ENCODE data around the gene CCIN. TPM values are rescaled to one million over a fixed set of nuclear protein-coding genes. Genes with fewer than 3 reads are reported as not detected.
A peak's percentile ranks its signal among the peaks of the same experiment; 100 is the strongest.

Gene CCIN
- total RNA-seq, 4 donors from 2014 or later = not detected

DNA sequence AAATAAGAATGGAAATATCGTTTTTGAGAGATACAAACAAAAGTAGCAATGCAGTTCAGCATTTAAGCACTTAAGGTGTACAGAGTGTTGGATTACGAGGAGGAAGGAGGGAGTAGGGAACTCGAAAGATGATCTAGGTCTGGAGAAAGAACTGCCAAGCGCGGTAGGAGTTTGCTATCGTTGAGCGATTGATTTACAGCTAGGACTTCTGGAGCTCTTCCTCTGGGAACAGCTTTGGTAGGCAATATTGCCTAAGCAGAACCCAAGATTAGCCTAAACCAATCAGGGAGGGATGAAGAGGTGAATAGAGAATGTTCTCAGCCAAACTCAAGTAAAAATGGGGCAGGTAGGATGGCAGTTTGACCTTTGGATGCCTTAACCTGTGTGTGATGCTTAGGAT is 22.5 kb downstream of the CCIN start:
- intact Hi-C loops (cut with DNase I; ENCODE audit: low total_unique reads) = no loop called here
- no peak for DNase-seq (ENCODE audit: low spot score in 2 of 2)
- 0% methylated on average over 7 of the region's 7 CpGs for WGBS, 2 donors
- peak overlapping the region; percentile 96 for H3K4me3 ChIP-seq (ENCODE audit: low read depth, poor library complexity, severe bottlenecking)
- TF ChIP-seq POLR2A (IDR thresholded peaks at IDR 0.05) (no peak), CTCF (IDR thresholded peaks at IDR 0.05) (no peak)

DNA sequence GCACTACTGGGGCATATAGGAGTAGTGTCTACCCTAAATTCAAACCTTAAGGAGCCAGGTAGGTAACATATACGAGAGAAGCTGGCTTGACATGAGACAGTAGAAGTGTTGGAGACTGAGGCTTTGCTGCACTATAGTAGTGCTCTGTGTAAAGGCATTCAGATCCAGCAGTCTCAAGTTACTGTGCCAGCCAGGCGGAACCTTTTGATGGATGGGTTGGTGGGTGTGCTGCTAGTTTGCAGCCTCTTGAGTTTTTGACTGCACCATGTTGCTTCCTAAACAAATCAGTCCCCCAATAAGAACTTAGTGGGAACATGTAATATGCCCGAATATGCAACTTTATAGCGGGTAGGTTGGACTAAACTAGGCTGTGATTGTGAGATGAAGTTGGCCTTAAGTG is 23.0 kb downstream of the CCIN start:
- intact Hi-C loops (cut with DNase I; ENCODE audit: low total_unique reads) = no loop called here
- peak overlapping the region; percentile 96 for H3K4me3 ChIP-seq (ENCODE audit: low read depth, poor library complexity, severe bottlenecking)
- 61 to 68% methylated on average over 4 of the region's 4 CpGs for WGBS, 2 donors
- TF ChIP-seq CTCF (IDR thresholded peaks at IDR 0.05) = no peak
- TF ChIP-seq POLR2A (IDR thresholded peaks at IDR 0.05) = no peak
- DNase-seq (ENCODE audit: low spot score in 2 of 2) = no peak

DNA sequence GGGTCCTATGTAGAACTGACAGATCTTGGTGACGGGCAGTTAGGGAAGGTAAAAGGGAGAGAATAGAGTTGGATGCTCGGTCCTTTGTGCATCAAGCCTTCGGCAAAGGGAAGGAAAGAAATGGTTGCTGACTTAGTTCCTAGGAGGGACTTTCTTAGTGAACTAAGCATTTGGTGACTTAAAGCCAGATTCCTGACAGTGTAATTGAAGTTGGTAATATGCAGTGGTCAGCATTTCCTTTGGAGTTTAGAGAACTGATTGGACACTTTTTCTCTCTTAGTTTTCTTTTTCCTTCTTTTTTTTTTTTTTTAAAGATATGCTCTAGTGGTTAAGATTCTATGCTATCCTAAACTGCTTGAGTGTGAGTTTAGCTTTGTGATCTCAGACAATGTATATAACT is 23.8 kb downstream of the CCIN start:
- no peak overlapping the region for H3K4me3 ChIP-seq (ENCODE audit: low read depth, poor library complexity, severe bottlenecking)
- DNase-seq (ENCODE audit: low spot score in 2 of 2) = no peak
- TF ChIP-seq CTCF (IDR thresholded peaks at IDR 0.05) (no peak), POLR2A (IDR thresholded peaks at IDR 0.05) (no peak)
- WGBS, 2 donors = 58 to 66% methylated on average over 3 of the region's 3 CpGs
- intact Hi-C loops (cut with DNase I; ENCODE audit: low total_unique reads) = no loop called here

DNA sequence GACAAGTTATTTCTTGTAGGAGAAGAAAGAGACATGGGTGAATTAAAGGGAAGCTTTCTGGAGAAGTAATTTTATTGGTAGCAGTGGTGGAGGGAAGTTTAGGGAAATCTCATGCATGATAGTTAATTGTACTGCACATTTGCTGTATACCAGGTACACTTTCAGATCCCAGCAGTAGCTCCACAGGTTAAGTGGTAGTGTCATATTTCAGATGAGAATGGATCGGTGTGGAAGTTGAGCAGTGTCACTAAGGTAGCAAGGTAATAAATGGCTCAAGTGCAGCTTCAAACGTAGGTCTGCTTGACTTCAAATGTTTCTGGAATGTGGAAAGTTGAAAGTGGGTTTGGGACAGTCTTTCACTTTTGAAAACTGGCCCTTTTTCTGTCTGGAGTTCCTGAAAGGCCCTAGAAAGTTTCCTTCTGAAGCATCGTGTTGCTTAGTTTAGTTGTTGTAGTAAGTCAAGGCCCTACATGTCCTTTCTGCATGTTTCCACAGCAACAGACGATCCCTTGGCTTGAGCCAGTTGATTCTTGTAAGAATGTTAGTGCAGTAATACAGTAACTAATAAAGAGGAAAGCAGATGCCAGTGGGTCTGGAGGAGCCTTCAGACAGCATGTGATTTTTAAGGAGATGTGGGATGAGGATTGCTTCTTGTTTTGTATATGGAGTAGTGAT is 25.3 kb downstream of the CCIN start:
- TF ChIP-seq CTCF (IDR thresholded peaks at IDR 0.05) (no peak), POLR2A (IDR thresholded peaks at IDR 0.05) (no peak)
- intact Hi-C loops (cut with DNase I; ENCODE audit: low total_unique reads) = no loop called here
- no peak overlapping the region for H3K4me3 ChIP-seq (ENCODE audit: low read depth, poor library complexity, severe bottlenecking)
- no peak for DNase-seq (ENCODE audit: low spot score in 2 of 2)
- 22 to 27% methylated on average over 4 of the region's 4 CpGs for WGBS, 2 donors

DNA sequence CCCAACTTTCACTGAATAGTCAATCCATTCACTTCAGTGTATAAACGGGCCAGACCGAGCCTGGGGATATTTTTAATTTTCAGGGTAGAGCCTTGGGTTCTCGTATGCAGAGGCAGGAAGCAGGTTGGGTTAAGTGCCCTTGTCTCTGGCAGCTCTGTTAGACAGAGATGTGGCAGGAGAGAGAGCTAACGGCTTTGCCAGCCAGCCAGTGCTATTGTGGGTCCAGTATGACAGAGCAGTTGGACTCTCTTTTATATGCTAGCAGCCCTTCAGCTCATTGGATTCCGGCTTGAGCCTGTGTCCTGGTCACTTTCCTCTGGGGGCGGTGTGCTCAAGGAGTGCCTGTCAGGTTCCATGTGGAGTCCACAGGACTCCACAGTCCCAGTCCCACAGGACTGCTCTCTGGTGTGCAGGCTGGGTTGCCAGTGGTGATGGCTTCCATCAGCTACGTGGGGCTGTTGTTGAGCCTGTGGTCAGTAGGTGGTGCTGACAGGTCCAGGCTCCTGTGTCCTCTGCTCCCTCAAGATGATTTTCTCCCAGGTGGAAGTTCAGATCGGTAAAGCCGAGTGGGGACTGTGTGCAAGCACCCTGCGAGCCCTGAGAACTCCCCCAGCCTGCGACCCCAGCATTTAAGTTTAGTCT is 35.8 kb downstream of the CCIN start:
- H3K4me3 ChIP-seq (ENCODE audit: low read depth, poor library complexity, severe bottlenecking) = no peak overlapping the region
- intact Hi-C loops (cut with DNase I; ENCODE audit: low total_unique reads) = no loop called here
- 83 to 91% methylated on average over 11 of the region's 11 CpGs for WGBS, 2 donors
- TF ChIP-seq CTCF (IDR thresholded peaks at IDR 0.05) (no peak), POLR2A (IDR thresholded peaks at IDR 0.05) (no peak)
- DNase-seq (ENCODE audit: low spot score in 2 of 2) = no peak
